ENCODE results near the gene ZG16.

GRCh38 chr16:29807426-29808218 is 29.6 kb downstream of the ZG16 start:
- TF ChIP-seq CTCF (IDR thresholded peaks at IDR 0.05) (no peak), NR1H2 (CRISPR knock-in tag; IDR thresholded peaks at IDR 0.05) (no peak), CBFB (CRISPR knock-in tag; IDR thresholded peaks at IDR 0.05; ENCODE audit: low read depth) (no peak), ZNF232 (CRISPR knock-in tag; IDR thresholded peaks at IDR 0.05) (peak; percentile 79; the same call in 1 of the 2 replicates), E2F4 (CRISPR knock-in tag; IDR thresholded peaks at IDR 0.05; ENCODE audit: borderline replicate concordance, low read depth) (no peak), ATF6 (CRISPR knock-in tag; IDR thresholded peaks at IDR 0.05) (no peak), PRDM15 (CRISPR knock-in tag; IDR thresholded peaks at IDR 0.05) (no peak), TCF7 (CRISPR knock-in tag; IDR thresholded peaks at IDR 0.05; ENCODE audit: low read depth) (0 out of 2 replicates have a peak, but pooled peaks have one; percentile 37), AFF4 (CRISPR knock-in tag; IDR thresholded peaks at IDR 0.05; ENCODE audit: borderline replicate concordance) (peak; percentile 82; the same call in 1 of the 2 replicates), ZNF671 (CRISPR knock-in tag; IDR thresholded peaks at IDR 0.05) (no peak)

All from WTC11 (cell line).